Measurements from ENCODE around the gene RTF1.

DNA sequence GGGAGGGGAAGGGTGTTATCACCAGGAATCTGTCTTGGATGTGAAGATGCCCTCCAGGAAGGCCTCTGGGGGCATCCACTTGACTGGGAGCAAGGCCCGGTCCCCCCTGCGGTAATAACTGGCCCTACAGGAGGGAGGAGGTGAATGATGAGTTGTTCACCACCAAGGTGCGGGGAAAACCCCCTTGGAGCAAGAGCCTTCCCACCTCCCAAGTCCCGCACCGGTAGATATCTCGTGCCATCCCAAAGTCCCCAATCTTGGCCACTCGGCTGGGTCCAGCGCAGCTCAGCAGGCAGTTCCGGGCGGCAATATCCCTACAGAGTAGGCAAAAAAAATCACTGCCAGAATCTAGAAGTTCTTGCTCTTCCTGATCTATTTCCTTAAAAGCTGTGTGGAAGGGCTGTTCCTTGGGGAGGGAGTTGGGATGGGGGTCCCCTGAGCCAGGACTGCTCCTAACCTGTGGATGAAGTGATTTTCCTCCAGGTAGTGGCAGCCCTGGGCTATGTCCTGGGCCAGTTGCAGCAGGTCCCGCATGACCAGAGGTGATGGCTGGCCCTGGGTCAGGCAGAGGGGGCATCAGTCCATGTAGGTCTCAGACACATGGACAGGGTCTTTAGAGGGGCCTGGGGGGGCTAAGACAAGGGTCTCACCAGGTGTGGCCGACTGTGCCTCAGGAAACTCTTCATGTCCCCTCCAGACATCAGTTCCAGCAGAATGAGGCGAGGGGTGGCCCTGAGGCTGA, 88.0 kb downstream of the RTF1 start:
- no peak for TF ChIP-seq EZH2 (IDR thresholded peaks at IDR 0.05; ENCODE audit: borderline replicate concordance, insufficient read depth, low read depth, low read length, poor library complexity, severe bottlenecking)
- TF ChIP-seq, protein P1, sequence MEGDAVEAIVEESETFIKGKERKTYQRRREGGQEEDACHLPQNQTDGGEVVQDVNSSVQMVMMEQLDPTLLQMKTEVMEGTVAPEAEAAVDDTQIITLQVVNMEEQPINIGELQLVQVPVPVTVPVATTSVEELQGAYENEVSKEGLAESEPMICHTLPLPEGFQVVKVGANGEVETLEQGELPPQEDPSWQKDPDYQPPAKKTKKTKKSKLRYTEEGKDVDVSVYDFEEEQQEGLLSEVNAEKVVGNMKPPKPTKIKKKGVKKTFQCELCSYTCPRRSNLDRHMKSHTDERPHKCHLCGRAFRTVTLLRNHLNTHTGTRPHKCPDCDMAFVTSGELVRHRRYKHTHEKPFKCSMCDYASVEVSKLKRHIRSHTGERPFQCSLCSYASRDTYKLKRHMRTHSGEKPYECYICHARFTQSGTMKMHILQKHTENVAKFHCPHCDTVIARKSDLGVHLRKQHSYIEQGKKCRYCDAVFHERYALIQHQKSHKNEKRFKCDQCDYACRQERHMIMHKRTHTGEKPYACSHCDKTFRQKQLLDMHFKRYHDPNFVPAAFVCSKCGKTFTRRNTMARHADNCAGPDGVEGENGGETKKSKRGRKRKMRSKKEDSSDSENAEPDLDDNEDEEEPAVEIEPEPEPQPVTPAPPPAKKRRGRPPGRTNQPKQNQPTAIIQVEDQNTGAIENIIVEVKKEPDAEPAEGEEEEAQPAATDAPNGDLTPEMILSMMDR (IDR thresholded peaks at IDR 0.05), result no peak
